NOMO-1 treated with dmso at 0.1 percent for 144 hours (cell line): ENCODE data around the gene KCNQ1.

ENCODE experiments used
- DNase-seq: peaks from one replicate; lab custom pipeline; 2025; ENCODE audit not compliant: unreplicated experiment; lab: John Stamatoyannopoulos, UW

Gene KCNQ1

DNA sequence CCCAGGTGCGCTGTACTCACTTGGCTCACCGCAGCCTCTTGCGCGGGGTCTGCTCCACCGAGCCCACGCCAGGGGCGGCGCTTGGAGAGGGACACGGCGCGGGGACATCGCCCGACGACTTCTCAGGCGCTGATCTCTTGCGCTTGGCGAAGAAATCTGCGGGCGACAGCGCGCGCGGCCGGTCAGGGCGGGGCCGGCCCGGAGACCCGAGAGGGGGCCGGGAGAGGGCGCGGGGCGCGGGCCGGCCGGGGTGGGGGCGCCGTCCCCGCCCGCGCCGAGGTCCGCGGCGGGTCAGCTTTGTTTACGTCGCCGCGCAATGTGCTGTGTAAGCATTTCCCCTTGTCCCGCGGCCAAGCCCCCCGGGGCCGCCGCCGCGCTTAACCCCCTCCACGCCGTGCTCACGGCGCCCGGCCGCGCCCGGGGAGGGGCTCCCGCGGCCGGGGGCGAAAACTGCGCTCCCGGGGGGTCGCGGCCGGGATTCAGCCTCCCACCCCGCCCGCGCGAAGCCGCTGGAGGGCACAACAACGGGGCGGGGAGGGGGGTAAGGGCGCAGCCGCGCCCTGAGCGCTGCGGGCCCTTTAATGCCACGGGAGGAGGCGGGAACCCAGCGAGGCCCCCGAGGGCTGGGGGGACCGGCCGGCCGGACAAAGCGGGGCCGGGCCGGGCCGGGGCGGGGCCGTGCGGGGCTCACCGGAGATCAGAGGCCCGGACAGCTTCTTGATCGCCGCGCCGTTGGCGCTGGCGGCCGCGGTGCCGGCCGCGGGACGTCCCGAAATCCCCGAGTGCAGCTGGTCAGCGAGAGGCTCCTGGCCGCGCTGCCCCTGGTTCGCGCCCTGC, 439.4 kb downstream of the KCNQ1 start:
- no peak for DNase-seq

DNA sequence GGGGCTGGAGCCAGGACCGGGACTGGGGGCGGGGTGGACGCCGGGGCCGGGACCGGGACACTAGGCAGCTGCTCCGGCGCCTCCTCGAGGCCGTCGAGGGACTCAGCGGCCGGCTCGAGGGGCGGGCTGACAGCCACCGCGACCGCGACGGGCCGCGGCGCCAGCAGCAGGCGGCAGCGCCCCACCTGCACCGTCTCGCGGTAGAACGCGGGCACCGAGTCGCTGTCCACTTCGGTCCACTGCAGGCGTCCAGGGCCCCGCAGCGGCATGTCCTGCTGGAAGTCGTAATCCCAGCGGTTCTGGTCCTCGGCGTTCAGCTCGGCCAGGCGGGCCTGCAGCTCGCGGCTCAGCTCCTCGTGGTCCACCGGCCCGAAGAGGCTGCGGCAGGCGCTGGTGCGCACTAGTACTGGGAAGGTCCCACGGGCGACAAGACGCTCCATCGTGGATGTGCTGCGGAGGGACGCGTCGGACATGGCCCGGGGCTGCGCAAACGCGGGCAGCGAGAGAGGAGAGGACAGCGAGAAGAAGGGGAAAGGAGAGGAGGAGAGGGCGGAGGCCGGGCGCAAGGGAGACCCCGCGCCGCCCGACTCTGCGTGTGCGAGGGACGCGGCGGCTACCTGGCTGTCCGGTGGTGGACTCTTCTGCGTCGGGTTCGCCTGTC, 440.3 kb downstream of the KCNQ1 start:
- DNase-seq = peak; percentile 50

DNA sequence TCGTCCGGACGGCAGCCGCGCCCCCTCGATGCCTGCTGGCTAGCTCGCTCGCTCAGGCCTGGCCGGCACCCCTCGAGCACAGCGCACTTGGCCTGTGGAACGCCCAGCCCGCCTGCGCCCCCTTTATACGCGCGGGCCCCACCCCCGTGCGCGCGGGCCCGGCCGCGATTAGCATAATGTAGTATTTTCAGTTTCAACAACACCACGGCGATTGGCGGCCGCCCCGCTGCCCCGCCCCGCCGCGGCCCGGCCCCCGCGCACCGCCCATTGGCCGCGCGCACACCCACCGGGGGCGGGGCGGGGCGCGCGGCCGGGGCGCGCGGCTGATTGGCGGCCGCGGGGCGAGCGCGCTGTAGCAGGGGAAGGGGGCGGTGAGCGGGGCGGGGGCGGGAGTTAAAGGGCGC, 440.9 kb downstream of the KCNQ1 start, which contains the start of gene CDKN1C:
Gene CDKN1C (minus strand): TSS at position 98 of the 404 bp plus-strand sequence. CDS start 319 bp downstream, outside the sequence.
- peak; percentile 72 for DNase-seq

- no peak for DNase-seq
Observed at GRCh38 chr11:2886191-2886894, 441.5 kb downstream of the KCNQ1 start.

GRCh38 chr11:2886936-2887335, 442.1 kb downstream of the KCNQ1 start:
- DNase-seq = no peak

DNA sequence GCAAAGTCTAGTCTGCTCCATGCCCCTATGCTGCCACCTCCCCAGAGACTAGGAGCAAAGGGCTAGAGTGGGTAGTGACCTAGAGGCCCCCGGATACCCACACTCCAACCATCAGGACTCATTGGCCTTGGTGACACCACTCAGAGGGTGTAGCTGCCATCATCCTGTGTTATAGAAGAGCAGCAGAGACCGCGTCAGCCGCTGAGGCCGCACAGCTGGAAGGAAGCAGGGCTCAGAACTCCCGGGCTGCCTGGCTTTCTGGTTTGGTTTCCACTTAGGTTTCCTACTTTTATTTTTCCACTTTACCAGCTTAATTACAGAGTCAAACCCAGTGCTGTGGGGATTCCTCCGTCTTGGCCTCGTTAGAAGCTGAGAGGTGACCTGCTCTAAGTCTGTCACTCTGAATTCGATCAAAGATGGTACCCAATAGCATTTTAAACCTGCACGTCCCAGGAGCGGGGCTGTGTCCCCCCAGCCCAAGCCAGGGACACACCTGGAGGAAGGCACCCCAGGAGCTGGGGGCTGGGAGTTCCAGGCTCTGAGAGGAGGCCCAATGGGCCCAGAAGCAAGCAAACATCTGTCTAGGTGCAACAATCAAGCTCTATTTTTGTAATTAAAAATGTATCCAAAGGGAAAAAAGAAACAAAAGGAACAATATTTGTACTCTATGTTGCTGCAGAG, 442.8 kb downstream of the KCNQ1 start:
- no peak for DNase-seq

- peak; percentile 58 for DNase-seq
Observed at GRCh38 chr11:2888266-2888968, 443.6 kb downstream of the KCNQ1 start.

DNA sequence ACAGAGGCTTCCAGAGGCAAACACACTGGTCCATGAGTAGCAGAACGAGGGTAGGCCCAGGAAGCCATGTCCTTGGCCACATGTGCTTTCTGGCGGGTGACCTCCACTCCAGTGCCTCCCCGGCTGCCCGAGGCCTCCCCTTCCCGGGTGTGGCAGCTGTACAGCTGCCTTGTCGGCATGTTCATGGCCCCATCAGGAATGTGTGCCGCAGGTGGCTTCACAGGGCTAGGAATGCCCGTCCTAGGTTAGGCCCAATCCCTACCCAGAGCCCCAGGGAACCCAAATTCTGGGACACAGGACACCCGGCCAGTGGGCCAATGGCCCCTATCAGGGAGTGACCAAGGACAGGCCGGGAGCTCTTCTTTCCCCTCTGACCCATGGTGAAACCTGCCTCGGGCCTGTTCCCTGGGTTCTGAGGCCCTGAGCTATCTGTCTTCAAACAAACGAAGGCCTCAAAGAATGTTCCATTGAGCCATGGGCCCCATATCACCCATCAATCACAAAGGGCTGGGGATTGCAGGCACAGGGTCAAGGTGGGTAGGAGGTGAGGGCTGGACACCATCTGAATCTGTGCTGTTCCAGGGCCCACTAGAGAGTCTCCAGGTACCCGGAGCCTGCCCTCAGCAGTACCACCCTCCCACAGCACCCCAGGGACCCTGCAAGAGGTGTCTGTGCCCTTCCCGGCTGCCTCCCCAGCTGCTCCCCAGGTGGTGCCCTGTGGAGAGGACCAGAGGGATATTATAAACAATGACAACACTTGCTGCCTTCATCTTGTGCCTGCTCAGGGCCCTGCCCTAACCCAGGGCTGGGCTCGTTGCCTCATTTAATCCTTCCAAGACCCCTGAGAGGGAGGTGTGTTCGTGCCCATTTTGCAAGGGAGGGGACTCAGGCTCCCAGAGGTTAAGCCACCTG, 444.8 kb downstream of the KCNQ1 start:
- DNase-seq = no peak

GRCh38 chr11:2890466-2891294, 445.9 kb downstream of the KCNQ1 start:
- DNase-seq = no peak

GRCh38 chr11:2891326-2892214, 446.8 kb downstream of the KCNQ1 start:
- no peak for DNase-seq

DNA sequence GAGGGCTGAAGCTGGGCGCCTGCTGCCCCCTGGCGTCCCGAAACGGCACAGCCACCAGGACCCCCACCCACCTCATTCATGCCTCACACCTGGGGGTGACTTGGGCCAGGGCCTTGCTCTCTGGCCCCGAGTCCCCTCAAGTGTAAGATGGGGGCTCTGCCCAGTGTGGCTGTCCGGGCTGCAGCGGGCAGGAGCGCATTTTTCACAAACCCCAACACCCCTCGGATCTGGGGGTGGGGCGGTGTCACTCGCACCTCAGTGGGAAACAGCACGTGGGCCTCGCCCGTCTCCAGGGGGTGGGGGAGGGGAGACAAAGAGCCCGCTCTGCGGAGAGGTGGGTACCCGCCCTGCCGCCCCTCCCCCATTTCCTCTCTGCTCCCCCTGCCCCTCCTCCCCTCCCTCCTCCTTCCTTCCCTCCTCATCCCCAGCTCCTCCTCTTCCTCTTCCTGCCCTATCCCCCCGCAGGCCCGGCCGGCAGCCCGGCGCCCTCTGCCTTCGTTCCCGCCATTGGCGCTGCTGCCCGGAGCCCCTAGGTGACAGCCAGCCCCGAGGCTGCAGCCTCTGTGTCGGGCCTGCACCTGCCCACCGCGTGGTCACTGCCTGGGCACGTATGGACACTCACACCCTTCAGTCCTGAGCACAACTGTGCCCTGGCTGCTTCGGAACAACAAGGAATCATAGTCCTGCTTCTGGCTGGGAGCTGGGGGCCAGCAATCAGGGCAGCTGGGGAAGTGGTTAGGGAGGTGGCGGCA, 447.6 kb downstream of the KCNQ1 start:
- peak; percentile 78 for DNase-seq

DNA sequence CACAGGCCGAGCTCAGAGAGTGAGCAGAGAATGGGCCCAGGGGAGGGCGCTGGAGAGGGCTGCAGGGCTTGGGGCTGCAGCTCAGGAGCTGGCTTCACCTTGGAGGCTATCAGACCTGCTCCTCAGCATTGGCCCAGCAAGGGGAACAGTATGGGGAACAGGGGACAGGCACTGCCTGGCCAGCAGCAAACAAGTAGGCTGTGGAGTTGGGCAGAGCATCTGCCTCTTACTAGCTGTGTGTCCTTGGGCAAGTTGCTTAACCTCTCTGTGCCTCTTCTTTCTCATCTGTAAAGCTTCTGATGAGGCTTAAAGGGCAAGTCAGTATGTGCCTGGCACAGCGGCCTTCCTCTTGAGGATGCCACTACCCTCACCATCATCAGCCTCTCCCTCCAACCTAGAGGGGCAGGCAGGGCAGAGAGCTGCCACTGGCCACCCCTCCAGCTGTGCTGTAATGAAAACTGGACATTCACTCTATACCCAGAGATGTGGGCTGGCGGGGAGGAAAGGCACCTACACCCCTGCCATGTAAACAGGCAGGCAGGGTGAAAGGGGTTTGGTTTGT, 448.2 kb downstream of the KCNQ1 start:
- no peak for DNase-seq

- DNase-seq = no peak
Observed at GRCh38 chr11:2893935-2894334, 449.1 kb downstream of the KCNQ1 start.

DNA sequence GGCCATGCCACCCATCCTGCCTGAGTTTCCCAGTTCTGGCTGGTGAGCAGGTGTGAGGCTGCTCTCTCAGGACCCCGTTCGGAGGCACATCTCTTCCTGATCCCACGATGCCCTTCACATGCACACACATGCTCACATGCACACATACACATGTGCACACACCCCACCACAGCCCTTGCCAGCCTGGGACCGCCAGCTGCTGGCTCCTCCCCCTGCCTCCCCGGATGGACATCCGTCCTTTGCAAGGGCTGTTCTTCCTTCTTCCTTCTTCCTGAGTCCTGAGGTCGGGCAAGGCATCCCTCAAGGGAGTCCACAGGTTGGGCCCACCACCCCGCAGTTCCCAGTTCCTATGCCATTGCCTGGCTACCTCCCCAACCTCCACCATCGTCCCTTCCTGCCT, 451.2 kb downstream of the KCNQ1 start:
- no peak for DNase-seq

- no peak for DNase-seq
Observed at GRCh38 chr11:2897048-2897447, 452.2 kb downstream of the KCNQ1 start.

- DNase-seq = peak; percentile 81
Observed at GRCh38 chr11:2898366-2899079, 453.7 kb downstream of the KCNQ1 start.
